Erythroblast (primary cell): ENCODE measurements around the gene USP1.

Experiments
- GATA1 ChIP-seq: IDR thresholded peaks from 2 replicates; pipeline ENCODE4 v1.6.1; 2011; ENCODE audit warnings: low read depth, mild to moderate bottlenecking, control low read depth, low read length, moderate library complexity
- POLR2A ChIP-seq: IDR thresholded peaks from 2 replicates; pipeline ENCODE4 v1.6.1; 2011; ENCODE audit warnings: mild to moderate bottlenecking, low read length

DNA sequence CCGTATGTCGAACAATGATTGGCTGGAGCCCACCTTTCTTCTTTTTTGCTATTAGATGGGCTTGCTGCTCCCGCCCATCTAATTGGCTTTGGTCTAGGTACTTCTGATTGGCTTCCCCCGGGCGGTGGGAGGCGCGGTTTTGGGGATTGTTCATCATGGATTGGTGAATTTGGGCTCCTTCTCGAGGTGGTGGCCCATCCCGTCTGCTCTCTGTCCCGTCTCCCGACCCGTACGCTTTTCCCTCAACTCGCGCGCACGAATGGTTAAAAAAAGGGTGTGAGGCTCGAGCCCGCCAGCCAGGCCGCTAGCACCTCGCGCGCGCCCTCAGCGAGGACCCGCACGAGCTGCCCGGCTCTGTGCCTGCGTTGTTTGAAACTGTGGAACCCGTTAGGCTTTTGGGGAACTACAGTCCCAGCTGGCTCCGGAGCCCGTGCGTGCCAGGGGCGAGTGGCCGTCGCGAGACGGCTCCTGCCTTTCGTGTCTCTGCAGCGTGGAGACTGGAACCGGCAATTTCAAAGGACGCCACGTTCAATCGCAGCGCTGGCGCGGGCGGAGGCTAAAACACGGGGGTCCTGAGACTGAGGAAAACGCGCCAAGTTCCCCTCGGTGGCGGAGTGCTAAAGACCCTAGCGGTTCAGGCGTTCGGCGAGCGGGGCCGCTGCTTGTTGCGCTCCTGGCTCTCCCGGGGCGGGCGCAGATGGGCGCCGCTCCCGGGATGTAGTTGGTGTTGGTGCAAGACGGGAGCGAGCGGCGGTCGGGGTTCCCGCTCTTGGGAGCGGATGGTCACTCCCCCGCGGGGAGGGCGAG is at the start of gene USP1:
- TF ChIP-seq POLR2A (peak; percentile 32), GATA1 (no peak)
